C1 segment of cervical spinal cord (tissue), 14 donors: Measurements from ENCODE around the gene ZNF691.
"Not testable (repeated sequence)": the region's sequence is repeated elsewhere in the genome, so short reads cannot be mapped to it uniquely, and the experiment has no call there.

ENCODE experiments used
- DNase-seq, 14 donors: peaks; one replicate each; lab custom pipeline; 2025; lab: John Stamatoyannopoulos, UW

Gene ZNF691, protein sequence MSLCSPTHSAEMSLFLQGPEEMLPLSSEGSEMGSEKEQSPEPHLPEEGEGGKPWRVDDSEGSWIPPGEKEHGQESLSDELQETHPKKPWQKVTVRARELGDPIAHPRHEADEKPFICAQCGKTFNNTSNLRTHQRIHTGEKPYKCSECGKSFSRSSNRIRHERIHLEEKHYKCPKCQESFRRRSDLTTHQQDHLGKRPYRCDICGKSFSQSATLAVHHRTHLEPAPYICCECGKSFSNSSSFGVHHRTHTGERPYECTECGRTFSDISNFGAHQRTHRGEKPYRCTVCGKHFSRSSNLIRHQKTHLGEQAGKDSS

GRCh38 chr1:42846257-42847110, at the start of gene ZNF691:
TSS of gene ZNF691 (plus strand) at chr1:42846613. CDS start at chr1:42849659, 3,046 bp downstream.
- peak; percentile 19 to 94 (median 87) for DNase-seq

DNA sequence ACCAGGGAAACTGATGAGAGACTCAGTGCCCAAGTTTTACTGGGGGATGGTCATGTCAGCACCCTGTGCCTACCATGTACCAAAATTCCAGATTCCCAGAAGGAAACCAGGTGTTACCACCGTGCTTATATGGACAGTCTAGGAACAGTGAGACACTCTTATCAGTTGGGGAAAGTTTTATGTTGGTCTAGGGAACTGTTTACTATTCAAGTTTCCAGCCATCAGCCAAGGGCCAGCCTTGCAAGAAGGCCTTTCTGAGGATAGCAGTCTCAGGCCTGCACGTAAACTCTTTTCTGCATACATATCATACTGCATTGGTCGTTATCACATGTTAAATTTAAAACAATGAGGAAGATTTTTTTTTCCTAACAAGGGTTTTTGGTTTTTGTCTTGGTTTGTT, 49.0 kb upstream of the ZNF691 start:
- DNase-seq, result no peak

DNA sequence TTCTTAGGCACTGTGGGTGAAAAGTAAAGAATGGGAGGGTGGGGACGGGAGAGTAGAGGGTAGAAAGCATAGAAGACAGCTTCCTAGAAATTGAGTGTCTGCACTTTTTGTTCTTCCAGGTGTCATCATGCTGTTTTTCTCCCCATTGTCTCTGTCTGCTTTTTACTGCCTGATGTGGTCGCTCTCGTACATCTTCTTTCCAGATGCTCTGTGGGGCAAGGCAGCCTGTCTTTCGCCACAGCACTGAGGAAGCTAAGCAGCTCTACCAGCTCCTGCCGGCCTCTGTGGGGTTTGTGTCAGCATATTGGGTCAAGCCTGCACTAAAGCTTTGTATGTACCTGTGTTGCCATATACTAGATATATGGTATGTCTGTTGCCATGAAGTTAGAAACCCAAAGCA, 48.4 kb upstream of the ZNF691 start:
- DNase-seq, result no peak

- DNase-seq, result no peak
These were observed 44.5 kb upstream of the ZNF691 start for GRCh38 chr1:42801832-42802473.

GRCh38 chr1:42806171-42806570, 40.2 kb upstream of the ZNF691 start:
- peak in 1 of 14 donors; percentile 5 for DNase-seq

DNA sequence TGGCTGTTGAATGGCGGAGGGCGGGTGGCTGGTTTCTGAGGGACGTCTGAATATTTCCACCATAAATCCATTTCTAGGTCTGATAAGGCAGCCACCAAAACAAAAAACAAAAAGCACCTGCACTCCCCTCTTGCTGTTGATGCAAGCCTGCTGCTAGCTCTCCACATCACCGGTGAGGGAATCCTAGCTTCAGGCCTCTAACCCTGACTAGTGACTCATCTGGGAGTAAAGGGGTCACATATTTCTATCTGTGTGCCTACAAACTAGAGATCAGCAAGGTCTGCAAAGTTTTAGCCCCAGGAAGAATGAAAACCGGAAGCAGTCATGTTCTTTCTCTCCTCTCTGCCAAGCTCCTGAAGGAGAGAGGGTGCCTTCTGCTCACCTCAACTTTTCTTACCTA, 39.8 kb upstream of the ZNF691 start:
- no peak for DNase-seq

DNA sequence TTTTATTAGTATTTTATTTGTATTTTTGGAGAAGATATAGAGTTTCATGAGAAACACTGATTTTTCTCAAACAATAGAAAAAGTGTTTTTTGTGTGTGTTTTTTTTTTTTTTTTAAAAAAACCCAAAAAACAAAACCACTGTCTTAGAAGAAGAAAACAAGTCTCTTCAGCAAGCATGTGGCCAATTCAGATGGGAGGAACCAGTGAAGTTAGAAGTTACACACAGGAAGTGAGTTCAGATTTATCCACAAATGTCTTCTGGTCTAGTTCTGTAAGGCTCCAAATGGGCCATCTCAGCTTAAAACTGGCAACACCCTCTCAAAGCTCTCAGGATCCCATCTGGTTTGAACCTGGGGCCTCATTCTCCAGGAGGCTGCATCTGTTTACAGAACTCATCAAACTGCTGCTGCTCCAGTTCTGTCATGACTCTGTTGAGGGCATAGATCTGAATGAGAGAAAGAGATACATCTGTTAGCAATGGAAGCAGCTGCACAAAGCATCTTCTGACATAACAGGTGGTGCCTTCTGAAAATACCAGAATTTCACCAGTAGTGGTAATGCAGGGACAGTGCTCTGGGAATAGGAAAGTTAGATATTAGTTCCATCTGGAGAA, 39.3 kb upstream of the ZNF691 start:
- no peak for DNase-seq

GRCh38 chr1:42814815-42815214, 31.6 kb upstream of the ZNF691 start:
- DNase-seq, result not testable (repeated sequence)

- peak in 1 of 14 donors; percentile 46 for DNase-seq
These were observed 30.4 kb upstream of the ZNF691 start for GRCh38 chr1:42815941-42816584.

DNA sequence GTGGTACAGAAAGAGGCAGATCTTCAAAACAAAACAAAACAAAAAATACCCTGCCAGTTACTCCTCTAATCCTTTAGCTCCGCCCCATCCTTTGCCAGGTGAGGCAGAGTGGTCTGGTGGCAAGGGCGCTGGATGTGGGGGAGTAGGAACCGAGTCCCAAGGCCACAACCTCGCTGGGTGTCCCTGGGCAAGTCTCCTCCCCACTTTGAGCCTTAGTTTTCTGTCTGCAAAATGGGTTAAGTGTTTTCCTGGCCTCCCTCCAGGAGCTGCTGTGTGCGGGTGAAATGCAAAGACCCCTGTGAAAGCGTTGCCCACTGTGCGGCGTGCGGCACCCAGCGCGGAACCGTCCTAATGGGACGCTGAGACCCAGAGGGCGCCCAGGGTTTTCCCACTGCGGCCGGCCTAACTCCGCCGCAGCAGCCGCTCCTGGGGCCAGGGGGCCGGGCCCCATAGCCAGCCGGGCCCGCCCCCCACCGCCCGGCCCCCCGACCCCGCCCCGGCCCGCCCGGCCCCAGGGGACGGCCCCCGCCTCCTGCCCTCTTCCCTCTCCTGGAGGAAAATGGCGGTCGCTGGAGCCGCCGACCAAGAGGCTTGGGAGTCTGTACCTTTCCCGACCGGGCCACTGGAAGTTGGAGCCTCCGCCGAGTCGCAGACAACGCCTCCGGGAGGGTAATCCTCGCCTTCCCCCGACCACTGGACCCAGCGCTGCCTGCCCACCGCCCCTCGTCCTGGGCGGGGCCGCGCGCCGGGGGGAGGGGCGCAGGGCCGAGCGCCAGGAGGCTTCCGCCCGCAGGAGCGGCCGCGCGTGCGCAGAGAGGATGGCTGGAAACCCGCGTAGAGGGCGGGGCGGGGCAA, 29.6 kb upstream of the ZNF691 start, which contains the start of the genes ERMAP and SVBP:
Gene ERMAP (plus strand): TSS at position 538 of the 855 bp plus-strand sequence. CDS start 13,327 bp downstream, outside the sequence.
Gene SVBP (minus strand): TSS at position 813 of the 855 bp plus-strand sequence. CDS start 853 bp downstream, outside the sequence.
- DNase-seq, result peak; percentile 69 to 97 (median 90)

- no peak for DNase-seq
These were observed 29.0 kb upstream of the ZNF691 start for GRCh38 chr1:42817440-42817767.

DNA sequence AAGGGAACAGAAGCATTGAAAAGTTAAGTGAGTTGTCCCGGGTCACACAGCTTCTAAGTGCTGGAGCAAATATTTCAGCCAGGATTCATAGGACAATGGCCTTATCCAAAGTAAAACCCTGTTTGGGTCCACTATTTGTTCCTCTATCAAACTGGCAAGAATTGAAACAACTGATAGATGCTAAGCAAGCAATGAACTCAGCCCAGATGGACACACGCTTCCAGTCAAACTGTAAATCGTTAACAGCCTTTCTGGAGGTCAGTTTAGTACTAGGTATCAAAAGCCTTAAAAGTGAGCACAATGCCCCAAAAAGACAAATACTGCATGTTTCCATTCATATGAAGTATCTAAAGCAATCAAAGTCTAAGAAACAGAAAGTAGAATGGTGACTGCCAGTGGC, 28.4 kb upstream of the ZNF691 start:
- DNase-seq, result no peak

DNA sequence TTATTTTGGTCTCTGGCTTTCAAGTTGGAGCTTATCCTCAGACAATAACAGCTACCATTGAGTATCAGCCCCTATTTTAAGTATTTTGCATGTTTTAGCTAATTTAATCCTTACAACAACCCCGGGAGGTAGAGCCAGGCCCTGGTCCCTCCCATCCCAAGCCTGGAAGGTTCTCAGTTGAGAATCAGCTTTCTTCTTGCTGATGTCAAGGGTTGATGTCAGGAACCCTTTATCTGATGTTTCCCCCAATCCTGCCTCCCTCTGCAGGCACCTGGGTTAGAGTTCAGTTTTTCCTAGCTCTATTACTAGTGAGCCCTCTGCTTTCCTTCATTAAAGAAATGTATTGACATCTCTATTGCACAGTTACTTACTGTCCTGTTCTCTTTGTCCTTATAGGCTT, 25.6 kb upstream of the ZNF691 start:
- DNase-seq, result no peak

DNA sequence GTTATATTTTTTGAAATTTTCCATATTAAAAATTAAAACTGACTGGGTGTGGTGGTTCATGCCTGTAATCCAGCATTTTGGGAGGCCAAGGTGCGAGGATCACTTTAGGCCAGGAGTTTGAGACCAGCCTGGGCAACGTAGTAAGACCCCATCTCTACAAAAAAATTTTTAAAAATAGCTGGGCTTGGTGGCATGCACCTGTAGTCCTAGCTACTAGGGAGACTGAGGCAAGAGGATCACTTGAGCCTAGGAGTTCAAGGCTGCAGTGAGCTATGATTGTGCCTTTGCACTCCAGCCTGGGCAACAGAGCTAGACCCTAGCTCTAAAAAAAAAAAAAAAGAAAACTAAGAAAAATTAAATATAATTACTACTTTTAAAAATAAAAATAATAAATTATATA, 24.7 kb upstream of the ZNF691 start:
- no peak for DNase-seq

- DNase-seq, result no peak
These were observed 23.5 kb upstream of the ZNF691 start for GRCh38 chr1:42822800-42823392.

DNA sequence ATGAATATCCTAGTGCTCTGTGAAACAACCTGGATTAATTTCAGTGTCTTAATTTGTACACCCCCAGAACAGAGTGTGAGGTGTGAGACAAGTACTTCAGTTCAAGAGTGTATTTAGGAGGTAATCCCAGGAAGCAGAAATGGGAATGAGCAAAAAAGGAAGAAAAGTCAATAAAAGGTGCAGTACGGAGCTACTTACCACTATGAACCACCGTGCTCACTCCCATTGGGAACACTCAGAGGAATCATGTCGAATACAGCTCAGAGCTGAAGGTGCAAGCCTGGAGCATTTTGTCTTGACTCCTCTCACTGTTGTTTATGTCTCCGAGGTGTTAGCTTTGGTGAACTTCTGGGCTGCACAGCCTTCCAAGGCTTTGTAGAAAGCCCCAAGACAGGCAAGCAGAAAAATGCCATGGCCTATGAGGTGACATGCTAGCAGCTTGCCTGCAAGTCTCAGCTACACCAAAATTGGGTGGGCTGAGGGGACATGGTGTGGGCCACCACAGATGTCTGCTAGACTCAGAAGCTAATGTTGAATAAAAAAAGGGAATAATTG, 21.9 kb upstream of the ZNF691 start:
- DNase-seq, result no peak

- DNase-seq, result no peak
These were observed 21.2 kb upstream of the ZNF691 start for GRCh38 chr1:42825036-42825851.

GRCh38 chr1:42830631-42831030, 15.8 kb upstream of the ZNF691 start:
- DNase-seq, result no peak

DNA sequence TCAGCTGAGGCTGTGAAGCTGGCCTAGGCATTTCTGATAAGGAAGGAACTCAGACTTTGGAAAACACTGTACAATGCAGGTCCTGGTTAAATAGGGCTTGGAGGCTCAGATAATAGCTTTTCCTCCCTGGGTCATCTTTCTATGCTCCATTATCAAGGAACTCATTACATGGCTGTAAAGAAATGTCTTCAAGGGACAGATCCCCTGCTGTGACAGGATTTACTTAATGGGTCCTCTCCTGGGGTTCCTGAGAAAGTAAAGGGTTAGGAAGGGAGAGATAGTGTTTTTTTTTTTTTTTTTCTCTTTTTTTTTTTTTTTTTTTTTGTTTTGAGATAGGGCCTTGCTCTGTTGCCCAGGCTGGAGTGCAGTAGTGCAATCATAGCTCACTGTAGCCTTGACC, 15.1 kb upstream of the ZNF691 start:
- no peak for DNase-seq
